ENCODE results near the gene HEATR5B.

The HEATR5B gene

DNA sequence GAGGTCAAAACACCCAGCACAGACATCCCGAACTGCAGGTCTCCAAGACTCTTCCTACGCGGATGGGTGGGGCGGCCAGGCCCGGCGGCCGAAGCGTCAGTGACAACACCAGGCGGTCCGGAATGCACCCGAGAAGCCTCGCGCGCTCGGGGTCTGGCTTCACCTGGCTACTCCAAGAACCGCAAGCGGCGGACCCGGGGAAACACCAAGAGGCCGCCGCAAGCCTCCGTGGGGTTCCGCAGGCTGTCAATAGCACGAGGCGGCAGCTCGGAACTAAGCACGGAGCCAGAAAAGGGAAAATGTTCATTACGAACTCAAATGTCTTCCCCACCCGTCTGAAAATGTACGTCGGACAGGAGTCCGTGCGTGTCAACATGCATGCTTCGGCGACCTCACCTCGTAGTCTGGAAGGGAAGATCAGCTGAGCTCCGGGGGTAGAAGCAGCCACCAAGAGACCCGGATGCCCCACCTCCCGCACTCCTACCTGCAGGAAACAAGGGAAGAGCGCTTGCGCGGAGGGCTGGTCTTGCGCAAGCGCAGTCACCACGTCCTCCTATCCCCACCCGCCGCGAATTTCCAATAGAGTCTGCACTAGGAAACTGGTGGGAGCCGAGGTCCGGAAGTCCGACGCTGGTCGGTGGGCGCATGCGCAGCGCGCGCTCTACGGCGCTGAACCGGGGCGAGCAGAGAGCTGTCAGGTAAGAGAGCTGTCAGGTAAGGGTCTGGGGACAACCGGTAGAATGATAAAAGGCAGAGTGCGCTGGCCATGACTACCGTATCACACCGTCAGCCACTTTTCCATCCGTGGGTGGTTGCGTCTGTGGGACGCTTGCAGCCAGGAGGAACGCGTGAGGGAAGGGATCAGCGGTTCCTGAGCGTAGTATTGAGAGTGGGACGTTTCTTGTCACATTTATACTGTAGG lies at the start of gene HEATR5B, which contains the start of gene GPATCH11:
Gene HEATR5B, minus strand, starts transcription at position 500 of the 922 bp plus-strand sequence. CDS start 958 bp downstream, outside the sequence.
Gene GPATCH11, plus strand, starts transcription at position 646 of the 922 bp plus-strand sequence. CDS start 3,864 bp downstream, outside the sequence.
- peak; percentile 78 to 89 for DNase-seq (ENCODE audit: low read depth in 1 of 2, low spot score in 1 of 2)

DNA sequence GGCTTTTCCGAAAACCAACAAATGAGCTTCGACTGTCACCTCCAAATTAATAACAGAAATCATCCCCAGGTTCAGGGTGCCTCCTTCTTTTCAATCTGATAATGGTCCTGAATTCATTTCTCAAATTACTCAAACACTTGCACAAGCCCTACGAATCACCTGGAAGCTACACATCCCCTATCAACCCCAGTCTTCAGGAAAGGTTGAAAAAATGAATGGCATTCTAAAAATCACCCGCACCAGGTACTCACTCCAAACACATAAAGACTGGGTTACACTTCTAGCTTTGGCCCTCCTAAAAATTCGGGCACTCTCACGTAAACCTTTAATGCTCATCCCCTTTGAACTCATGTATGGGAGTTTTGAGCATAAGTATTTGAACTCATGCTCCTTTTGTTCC lies 48.7 kb upstream of the HEATR5B start:
- no peak for DNase-seq (ENCODE audit: low read depth in 1 of 2, low spot score in 1 of 2)

DNA sequence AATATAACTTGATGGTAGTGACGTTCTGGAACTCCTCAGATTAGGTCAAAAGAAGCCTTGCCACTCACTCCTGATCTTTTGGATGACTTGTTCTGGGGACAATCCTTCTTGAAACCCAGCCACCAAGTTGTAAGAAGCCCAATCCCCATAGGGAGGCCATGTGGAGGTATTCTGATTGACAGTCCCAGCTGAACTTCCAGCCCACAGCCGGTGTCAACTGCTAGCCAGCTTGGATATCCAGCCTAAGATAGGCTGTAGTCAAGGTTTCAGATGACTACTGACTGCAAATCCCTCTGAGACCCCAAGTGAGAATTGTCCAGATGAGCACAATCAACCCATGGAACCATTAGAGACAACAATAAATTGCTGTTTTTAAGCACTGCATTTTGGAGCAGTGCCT lies 41.2 kb upstream of the HEATR5B start:
- DNase-seq (ENCODE audit: low read depth in 1 of 2, low spot score in 1 of 2) = no peak

DNA sequence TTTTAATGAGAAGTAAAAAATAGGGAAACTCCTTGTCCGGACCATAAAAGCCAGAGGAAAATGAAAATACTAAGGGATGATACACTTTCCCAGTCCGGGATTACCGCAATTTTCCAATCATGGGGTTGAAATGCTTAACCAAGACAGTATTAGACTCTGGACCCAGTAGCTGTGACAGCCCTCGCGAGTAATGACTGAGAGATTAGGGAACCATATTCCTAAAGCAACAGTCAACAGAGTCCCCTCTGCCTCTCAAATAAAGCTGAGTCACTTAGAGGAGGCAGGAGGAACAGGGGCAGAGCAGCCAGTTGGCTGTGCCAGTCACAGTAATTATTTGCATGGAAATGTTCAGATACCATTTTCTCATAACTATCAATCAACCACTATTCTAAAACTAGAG lies 35.0 kb upstream of the HEATR5B start:
- no peak for DNase-seq (ENCODE audit: low read depth in 1 of 2, low spot score in 1 of 2)

DNA sequence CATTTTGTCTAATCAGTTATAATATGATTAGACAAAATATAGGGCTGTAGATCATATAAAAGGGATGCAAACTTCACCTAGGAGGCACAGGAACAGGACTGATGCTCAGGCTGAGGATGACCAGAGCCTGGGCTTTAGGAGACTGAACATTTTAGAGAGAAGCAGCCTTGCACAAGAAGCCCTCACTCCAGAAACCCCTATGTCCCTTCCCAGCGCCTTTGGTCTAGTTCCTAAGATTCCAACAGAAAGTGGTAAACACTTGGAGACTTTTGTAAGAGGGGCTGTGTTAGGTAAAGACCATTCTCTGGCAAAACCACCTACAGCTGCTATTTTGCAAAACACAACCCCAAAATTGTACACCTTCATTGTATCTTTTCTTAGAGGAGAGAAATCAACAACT lies 33.4 kb upstream of the HEATR5B start:
- no peak for DNase-seq (ENCODE audit: low read depth in 1 of 2, low spot score in 1 of 2)

DNA sequence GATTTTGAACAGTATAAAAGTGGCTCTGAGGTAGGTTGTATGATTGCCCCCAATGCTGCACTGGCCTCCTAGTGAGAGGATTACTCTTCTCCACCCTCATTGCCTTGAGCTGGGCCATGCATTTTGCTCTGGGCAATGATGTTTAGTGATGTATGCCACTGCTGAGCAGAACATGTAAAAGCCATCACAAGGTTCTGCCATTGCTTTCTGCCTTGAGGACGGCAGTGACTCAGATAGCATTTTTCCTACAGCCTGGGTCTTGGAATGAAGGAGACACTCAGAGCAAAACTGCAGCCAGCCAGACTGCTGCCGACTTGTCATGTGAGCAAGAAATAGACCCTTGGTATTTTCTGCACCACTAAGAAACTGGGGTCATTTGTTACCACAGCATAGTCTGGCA lies 27.8 kb upstream of the HEATR5B start:
- DNase-seq (ENCODE audit: low read depth in 1 of 2, low spot score in 1 of 2) = no peak

DNA sequence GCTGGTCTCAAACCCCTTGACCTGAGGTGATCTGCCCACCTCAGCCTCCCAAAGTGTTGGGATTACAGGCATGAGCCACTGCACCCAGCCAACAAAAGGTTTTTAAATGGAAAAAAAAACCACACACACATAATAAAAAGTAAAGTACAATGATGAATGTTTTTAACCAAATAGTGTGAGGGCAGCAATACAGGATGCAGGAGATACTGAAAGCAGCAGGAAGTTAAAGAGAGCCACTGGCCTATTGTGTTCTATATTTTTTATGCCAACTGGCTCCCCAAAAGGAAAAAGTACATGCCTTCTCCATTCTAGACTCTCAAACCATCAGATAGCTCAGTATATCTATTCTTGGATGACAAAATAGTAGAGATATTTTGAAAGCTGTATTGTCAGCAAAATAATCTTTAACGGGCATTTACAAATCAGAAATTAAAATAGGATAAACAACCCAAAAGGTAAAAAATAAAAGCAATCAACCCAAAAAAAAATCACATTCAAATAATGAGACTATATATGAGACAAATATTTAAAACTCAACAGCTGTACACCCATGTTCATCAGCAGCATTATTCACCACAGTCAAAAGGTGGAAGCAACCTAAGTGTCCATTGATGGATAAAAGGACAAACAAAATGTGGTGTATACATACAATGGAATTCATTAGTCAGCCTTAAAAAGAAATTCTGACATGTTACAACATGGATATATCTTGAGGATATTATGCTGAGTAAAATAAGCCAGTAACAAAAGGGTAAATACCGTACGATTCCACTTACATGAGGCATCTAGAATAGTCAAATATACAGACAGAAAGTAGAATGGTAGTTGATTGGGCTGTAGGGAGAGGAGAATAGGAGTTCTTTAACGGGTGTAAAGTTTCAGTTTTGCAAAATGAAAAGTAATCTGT lies 26.4 kb upstream of the HEATR5B start:
- DNase-seq (ENCODE audit: low read depth in 1 of 2, low spot score in 1 of 2) = no peak

DNA sequence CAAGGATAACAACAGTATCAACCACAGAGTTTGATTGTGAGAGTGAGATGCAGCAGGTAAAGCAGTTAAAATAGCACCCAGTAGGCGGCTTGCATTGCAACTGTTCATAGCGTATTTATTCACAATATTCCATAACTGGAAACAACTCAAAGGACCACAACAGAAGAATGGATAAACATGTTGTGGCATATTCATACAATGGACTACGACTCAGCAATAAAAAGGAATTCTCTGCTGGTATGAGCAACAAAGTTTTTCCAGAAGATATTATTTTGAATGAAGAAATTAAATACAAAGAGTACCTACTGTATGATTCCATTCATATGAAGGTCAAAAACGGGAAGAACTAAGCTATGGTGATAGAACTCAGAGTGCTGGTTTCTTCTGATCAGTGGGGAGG lies 25.4 kb upstream of the HEATR5B start:
- no peak for DNase-seq (ENCODE audit: low read depth in 1 of 2, low spot score in 1 of 2)

DNA sequence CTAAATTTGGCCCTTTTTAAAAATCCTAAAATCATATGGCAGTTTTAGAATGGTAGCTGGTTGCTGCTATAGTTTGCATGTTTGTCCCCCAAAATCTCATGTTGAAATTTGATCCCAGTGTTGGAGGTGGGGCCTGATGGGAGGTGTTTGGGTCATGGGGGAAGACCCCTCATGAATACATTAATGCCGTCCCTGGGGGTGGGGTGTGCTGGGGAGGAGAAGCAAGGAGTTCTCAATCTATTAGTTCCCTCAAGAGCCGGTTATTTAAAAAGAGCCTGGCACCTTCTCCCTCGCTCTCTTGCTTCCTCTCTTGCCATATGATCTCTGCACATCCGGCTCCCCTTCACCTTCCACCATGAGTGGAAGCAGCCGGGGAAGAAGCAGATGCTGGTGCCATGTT lies 21.0 kb upstream of the HEATR5B start:
- DNase-seq (ENCODE audit: low read depth in 1 of 2, low spot score in 1 of 2) = no peak

DNA sequence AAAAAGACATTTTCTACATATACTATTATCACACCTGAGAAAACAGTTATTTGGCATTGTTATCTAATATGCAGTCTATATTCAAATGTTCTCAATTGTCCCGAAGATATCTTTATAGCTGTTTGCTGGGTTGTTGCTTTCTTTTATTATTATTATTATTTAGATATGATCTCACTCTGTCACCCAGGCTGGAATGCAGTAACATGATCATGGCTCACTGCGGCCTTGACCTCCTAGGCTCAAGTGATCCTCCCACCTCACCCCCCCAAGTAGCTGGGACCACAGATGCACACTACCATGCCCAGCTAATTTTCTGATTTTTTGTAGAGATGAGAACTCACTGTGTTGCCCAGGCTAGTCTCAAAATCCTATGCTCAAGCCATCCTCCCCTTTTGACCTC lies 20.0 kb upstream of the HEATR5B start:
- DNase-seq (ENCODE audit: low read depth in 1 of 2, low spot score in 1 of 2) = no peak

DNA sequence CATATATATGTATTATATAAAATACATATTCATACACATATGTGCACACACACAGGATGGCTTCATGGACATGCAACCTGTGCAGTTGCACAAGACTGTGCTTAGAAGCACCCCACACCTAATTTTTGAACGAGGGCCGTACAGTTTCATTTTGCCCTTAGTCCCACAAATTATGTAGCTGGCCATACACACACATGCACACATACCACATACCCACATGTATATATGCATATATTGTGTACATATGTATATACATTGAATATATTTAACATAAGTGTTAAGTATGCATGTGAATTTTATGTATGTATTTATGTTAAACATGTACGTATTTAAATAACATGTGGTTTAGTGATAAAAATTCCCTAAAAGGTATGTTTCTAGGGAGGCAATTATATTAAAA lies 18.4 kb upstream of the HEATR5B start:
- no peak for DNase-seq (ENCODE audit: low read depth in 1 of 2, low spot score in 1 of 2)

DNA sequence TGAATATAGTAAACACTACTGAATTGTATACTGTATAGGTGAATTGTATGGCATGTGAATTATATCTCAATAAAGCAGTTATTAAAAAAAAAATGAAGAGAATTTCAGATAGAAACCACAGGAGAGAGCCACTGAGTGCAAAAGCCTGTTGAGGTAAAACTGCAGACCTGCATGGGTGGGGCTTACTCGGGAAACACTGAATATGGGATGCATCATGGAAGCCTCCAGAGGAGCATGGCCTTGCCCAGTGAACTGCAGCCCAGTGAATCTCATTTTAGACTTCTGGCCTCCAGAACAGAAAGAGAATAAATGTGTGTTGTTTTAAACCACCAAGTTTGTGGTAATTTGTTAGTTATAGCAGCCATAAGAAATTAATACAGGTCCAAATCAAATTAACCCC lies 15.9 kb upstream of the HEATR5B start:
- no peak for DNase-seq (ENCODE audit: low read depth in 1 of 2, low spot score in 1 of 2)

DNA sequence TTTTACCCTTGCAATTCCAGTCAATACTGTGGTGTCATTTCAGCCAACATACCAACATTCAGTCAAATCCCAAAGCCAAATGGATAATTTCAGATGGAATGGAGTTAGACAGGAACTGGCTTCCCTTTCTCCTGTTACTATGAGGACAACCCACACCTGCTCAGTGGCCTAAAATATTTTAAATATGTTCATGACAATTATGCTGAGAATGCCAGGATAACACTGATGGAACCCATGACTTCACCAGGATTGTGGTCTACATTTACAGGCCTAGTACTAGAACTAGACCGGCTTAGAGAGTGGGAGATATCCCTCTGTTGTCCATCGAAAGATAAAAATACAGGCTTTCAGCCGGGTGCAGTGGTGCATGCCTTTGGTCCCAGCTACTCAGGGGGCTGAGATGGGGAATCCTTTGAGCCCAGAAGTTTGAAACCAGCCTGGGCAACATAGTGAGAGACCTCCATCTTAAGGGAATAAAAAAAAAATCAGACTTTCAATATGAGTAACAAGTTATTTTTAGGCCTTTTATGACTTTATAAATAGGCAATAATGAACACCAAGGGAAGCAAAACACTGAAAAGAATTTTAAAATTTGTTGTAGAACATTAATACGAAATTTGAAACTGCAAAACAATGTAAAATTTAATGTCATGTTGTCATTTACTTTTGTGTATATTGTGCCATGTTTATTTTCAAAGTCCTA lies 14.4 kb upstream of the HEATR5B start:
- DNase-seq (ENCODE audit: low read depth in 1 of 2, low spot score in 1 of 2) = no peak

DNA sequence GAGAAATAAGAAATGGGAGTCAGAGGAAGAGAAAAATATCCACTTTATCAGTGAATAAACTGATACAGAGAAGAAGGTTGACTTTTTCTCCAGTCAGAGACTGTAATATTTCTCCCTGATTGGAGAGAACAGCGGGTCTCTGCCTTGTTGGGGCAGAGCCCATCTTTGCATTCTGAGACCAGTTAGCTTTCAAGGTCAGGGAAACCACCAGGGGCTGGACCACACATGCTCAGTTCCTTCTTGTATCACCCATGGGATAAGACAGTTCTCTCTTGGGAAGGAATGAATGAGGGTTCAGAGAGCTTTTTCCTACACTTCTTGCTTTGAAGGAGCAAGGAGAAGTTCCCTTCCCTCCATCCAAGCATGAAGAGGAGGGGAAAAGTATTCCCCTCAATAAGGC lies 12.4 kb upstream of the HEATR5B start:
- no peak for DNase-seq (ENCODE audit: low read depth in 1 of 2, low spot score in 1 of 2)

DNA sequence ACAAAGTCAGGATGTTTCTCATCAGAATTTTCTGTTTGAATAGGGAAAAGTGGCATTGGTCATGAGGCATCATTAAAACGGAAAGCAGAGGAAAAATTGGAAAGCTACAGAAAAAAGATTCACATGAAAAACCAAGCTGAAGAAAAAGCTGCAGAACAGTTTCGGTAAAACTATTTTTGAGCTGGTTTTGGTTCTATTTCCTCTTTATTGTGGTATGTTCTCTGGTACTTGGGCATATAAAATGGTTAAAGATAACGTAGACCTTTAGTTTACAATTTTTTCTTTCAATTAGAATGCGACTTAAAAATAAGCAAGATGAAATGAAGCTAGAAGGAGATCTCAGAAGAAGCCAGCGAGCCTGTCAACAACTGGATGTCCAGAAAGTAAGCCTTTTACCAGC lies 7.7 kb upstream of the HEATR5B start:
- no peak for DNase-seq (ENCODE audit: low read depth in 1 of 2, low spot score in 1 of 2)

DNA sequence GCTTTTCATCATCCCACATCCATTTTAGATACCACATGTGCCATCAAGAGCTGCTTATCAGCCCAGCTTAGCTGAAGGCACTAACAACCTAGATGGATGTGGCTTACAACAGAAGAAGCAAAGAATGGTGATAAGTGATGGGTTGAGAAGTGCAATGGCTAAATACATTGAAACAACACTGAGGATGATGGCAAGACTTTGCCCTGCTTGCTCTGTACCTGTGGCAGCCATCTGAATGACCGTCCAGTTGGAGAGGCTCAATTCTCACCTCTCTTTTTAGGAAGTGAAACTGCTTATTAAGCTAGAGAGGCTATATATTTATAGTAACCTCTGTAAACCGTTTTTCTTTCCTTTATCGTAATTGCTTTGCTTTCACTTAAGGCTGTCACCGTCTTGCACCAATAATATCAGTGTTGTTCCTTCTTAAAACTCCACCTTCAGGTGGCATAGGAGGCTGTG lies 5.9 kb upstream of the HEATR5B start:
- no peak for DNase-seq (ENCODE audit: low read depth in 1 of 2, low spot score in 1 of 2)

DNA sequence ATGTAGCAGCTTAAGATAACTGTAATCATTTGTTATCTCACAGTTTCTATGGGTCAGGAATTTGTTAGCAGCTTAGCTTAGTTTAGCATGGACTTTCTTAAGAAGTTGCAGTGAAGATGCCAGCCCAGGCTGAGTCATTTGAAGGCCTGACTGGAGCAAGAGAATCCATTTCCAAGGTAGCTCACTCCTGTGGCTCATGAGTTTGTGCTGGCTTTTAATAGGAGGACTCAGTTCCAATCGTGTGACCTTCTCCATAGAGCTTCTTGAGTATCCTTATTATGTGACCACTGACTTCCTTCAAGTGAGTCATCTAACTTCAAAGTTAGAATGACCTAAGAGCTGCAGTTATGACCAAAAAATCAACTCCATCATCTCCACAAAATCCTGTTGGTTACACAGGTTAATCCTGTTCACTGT lies 1.6 kb upstream of the HEATR5B start:
- DNase-seq (ENCODE audit: low read depth in 1 of 2, low spot score in 1 of 2) = no peak

DNA sequence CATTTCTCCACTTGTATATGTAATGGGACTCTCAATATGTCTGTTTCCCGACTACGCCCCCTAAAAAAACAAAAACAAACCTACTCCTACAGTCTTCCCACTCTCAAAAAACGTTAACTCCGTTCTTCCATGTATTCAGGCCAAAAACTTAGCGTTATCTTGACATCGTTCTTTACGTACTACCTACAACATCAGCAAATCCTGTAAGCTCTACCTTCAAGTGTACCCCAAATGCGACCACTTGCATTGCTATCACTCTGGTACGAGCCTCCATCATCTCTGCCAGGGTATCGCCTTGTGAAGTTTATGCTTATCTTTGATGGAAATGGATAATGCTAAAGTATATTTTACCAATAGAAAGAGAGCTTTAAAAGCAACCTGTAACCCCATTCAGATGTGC lies 625 bp upstream of the HEATR5B start:
- no peak for DNase-seq (ENCODE audit: low read depth in 1 of 2, low spot score in 1 of 2)

DNA sequence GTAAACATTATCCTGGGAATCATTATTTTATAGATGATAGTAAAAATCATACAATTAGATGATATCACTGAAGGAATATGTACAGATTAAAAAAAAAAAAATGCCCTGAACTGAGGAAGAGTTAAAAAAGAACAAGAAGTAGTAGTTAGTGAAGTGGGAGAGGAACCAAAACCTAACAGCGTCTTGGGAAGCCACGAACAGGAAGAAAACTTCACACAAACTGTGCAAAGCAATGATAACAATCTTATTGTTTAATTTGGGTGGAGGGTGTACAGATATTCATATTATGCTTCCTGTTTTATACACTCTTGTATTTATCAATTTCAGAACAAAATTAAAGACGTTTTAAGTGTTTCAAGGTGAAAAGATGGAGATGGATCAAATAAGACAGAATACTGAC lies 3.5 kb downstream of the HEATR5B start:
- no peak for DNase-seq (ENCODE audit: low read depth in 1 of 2, low spot score in 1 of 2)

DNA sequence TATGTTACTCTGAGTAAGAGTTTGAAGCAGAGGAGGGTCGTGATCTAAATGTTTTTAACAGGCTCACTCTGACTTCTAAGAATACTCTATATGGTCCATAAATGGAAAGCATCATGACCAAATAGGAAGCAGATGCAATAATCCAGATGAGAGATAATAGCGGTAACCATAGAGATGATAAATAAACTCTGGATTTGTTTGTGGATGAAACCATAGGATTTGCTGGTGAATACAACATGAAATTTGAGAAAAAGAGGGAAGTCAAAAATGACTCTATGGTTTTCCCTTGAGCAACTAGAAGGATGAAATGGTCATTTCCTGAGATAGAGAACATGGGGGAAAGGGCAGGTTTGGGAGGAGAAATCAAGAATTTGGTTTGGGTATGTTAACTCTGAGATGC lies 3.9 kb downstream of the HEATR5B start:
- DNase-seq (ENCODE audit: low read depth in 1 of 2, low spot score in 1 of 2) = no peak

DNA sequence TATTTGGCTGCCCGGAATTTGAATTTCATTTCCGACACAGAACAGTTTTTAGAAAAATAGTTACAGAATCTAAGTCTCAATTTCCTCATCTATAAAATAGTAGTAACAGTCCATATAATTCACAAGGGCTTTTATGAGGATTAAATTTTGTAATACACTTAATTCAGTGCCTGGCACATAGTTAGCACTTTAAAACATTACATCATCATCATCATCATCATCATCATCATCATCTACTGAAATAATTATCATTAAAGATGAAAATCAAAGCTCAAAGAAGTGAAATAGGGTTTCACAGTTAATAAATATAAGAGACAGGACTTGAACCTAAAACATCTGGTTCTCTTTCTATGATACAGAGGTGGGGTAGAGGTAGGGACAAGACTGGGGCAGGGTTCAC lies 13.2 kb downstream of the HEATR5B start:
- no peak for DNase-seq (ENCODE audit: low read depth in 1 of 2, low spot score in 1 of 2)

Data from activated T-helper 1 cell treated with anti-CD3 and anti-CD28 coated beads, Interleukin-2, amount 50 U/mL, for 16 hours (primary cell).